Kidney capillary endothelial cell (primary cell): ENCODE data around the gene TIGIT.

Experiments used
- DNase-seq: peaks from one replicate; pipeline ENCODE4 v3.0.0-alpha.2; 2018; ENCODE audit warnings: low spot score

Gene TIGIT

GRCh38 chr3:114351123-114351821, 57.4 kb downstream of the TIGIT start:
- DNase-seq: no peak

GRCh38 chr3:114351822-114352145, 58.0 kb downstream of the TIGIT start:
- no peak for DNase-seq

- no peak for DNase-seq
Observed at GRCh38 chr3:114355653-114356052, 61.8 kb downstream of the TIGIT start.

GRCh38 chr3:114356066-114356465, 62.2 kb downstream of the TIGIT start:
- no peak for DNase-seq

- DNase-seq: no peak
Observed at GRCh38 chr3:114356525-114356924, 62.7 kb downstream of the TIGIT start.
